ENCODE data around the gene KMT2C.

DNA sequence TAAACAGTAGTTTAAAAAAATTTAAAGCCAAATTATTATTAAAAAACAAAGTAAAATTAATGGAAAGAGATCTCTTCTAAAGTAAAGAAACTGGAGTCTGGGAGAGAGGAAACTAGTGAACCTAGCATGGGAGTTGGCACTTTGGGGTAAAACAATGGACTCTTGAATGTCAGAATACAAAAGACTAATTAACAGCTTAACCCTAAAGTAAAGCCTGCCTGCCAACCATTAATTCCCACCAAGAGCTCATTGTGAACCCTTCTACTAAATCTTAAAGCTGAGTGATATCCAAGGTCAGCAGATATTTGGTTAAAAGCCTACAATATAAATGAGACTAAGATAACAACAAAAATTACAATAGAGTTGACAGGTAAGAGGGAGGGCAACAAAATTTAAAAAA lies 36.5 kb downstream of the KMT2C start:
- TF ChIP-seq CEBPB (IDR thresholded peaks at IDR 0.05): no peak
- TF ChIP-seq RAD21 (IDR thresholded peaks at IDR 0.05; ENCODE audit: low read depth): no peak
- no peak for TF ChIP-seq EP300 (IDR thresholded peaks at IDR 0.05; ENCODE audit: borderline replicate concordance)
- no peak for TF ChIP-seq MAX (IDR thresholded peaks at IDR 0.05)
